ENCODE results near the gene C1orf105.
"Not testable (repeated sequence)": the region's sequence is repeated elsewhere in the genome, so short reads cannot be mapped to it uniquely, and the experiment has no call there.

C1orf105 gene

DNA sequence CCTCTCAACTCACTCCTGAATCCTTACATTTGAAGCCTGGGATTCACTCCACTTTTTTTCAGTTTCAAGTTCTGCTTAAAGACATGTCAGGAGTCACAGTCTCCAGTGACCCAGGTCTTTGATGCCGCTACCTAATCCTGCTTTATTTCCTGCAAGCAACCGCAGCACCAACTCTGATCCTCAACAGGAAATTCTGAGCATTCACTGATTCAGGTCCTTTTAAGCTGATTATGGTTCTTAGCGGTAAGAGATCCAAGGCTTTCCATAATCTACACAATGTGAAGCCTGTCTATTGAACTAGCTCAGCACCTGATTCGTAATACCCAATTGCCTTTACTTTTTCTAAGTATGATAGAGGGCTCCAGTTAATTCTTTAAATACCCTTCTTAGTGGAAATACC is 67.1 kb downstream of the C1orf105 start:
- no peak for DNase-seq (ENCODE audit: low spot score)

GRCh38 chr1:172488393-172488792 is 67.9 kb downstream of the C1orf105 start:
- no peak for DNase-seq (ENCODE audit: low spot score)

DNA sequence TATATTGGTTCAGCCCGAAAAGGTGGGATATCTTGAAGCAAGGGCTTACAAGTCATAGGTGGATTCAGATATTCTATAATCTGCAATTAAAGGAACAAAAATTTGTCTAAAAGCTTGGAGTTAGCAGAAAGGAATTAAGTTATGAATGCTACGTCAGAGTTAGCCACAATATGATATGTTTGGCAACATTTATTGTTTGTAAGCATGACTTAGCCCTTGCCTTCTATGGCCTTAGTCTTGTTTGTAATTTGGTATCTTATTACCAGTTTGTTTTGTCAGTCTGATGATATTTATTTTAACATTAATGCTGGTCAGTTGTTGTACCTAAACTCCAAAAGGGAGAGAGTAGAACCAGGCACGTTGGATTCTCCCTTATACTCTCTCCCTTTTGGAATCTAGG is 69.4 kb downstream of the C1orf105 start:
- DNase-seq (ENCODE audit: low spot score), result no peak

DNA sequence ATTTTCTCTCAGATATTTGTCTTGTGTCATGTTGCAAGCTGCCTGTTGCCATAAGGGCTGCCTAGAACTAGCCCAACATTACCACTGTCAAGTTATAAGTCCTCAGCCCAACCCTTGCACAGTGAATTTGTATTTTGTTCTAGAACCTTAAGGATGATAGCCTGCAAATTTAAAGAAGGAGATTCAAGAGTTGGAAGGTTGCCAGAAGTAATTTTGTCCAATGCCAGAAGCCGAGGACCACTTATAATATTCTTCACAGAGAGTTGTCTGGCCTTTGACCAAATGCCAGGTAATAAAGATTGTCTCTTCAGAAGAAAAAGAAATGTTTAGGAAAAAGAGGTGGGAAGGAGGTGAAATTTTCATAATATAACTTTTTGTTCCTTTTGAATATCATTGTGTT is 71.9 kb downstream of the C1orf105 start:
- no peak for DNase-seq (ENCODE audit: low spot score)

DNA sequence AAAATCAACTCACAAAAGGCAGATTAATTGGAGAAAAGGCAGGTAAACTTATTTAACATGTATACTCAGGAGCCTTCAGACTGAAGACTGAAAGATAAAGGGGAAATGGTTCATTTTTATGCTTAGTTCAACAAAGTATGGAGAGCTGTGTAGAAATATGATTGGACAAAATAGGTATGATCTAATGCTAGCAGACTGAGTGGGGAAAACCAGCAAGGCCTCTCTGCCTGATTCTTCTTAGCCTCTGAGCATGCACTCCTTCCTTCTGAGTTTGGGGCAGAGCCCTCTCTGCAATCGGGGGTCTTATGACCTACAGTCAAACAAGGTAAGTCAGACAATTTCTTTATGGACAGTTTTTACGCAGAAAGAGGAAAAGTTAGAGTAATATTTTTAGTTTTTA is 73.7 kb downstream of the C1orf105 start:
- DNase-seq (ENCODE audit: low spot score), result no peak

DNA sequence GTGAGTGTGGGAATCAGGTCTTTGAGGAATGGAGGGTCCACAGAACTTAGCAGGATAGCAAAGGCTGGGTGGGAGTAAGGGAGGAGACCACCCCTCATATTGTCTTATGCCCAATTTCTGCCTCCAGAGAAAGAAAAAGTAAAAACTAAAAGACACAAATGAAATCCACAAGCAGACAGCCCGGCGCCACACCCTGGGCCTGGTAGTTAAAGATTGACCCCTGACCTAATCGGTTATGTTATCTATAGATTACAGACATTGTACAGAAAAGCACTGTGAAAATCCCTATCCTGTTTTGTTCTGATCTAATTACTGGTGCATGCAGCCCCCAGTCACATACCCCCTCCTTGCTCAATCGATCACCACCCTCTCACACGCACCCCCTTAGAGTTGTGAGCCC is 75.6 kb downstream of the C1orf105 start:
- not testable (repeated sequence) for DNase-seq (ENCODE audit: low spot score)

DNA sequence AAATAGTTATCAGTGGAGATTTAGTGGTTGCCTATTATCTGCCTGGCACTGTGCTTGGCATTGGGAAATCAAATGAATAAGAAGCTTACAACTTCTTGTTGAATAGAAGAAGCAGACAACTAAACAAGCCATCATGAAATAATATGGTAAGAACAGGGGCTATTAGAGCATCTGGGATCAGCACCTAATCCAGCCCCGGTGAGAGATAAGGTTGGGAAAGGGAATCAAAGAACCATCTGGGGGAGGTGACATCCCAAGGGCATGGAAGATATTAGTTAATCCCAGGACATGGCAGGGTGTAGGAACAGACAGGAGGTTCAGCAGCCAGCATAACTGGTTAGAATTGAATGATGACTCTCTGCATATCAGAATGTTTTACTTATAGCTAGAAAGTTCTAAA is 76.2 kb downstream of the C1orf105 start:
- no peak for DNase-seq (ENCODE audit: low spot score)

DNA sequence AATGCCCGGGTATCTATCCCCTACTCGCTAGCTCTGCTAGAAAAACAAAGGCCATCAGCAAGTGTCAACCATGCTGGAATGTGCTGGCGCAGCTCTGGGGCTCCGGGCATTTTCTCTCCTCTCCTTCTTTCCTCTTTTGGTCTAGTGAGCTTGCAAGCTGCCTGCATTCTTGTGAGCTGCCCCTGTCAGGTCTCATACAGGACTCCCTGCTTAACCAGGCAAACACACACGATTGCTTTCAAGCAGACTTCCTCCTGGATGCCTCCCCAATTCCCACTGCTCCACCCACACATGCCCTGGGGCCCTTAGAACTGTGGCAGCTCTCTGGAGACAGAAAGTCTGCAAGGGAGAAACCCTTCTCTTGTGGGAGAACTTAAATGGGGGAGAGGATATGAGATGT is 76.7 kb downstream of the C1orf105 start:
- no peak for DNase-seq (ENCODE audit: low spot score)

- DNase-seq (ENCODE audit: low spot score), result no peak
These were observed 78.4 kb downstream of the C1orf105 start for GRCh38 chr1:172498857-172499256.

- no peak for DNase-seq (ENCODE audit: low spot score)
These were observed 79.2 kb downstream of the C1orf105 start for GRCh38 chr1:172499636-172500141.

GRCh38 chr1:172500207-172500606 is 79.7 kb downstream of the C1orf105 start:
- no peak for DNase-seq (ENCODE audit: low spot score)

DNA sequence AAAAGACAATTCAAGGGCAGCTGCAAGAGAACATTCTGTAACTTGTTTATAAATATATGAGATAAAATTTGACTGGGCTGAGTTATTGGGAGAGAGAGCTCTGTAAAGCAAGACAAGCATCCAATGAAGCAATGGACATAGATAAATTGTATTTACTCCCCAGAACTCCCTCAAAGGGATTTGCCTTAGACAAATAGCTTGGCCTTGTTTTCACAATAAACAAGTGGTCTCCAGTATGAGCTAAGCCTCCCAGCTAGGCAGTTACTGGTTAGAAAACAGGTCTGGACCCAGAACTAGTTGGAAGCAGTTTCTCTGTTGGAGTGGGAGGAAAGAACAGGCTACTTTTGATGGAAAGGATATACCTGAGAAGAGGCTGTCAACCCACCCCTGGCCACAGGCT is 87.3 kb downstream of the C1orf105 start:
- DNase-seq (ENCODE audit: low spot score), result no peak

GRCh38 chr1:172510479-172510878 is 90.0 kb downstream of the C1orf105 start:
- no peak for DNase-seq (ENCODE audit: low spot score)

DNA sequence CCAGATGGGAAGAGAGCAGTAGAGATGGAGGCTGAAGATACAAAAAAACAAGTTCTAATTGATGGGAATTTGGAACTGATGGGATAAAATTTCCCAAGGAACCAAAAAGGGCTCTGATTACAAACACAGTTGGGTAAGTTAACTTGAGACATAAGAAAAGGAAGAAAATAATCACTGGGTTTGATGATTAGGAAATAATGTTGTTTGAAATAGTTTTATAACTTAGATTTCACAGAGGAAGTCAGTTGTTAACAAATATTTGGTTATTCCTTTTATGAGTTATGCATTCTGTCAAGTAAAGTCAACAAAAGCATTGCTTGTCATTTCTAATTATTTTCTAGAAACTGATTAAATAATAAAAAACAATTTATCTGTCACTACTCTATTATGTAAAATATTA is 92.1 kb downstream of the C1orf105 start:
- no peak for DNase-seq (ENCODE audit: low spot score)

- no peak for DNase-seq (ENCODE audit: low spot score)
These were observed 93.0 kb downstream of the C1orf105 start for GRCh38 chr1:172513479-172513878.

DNA sequence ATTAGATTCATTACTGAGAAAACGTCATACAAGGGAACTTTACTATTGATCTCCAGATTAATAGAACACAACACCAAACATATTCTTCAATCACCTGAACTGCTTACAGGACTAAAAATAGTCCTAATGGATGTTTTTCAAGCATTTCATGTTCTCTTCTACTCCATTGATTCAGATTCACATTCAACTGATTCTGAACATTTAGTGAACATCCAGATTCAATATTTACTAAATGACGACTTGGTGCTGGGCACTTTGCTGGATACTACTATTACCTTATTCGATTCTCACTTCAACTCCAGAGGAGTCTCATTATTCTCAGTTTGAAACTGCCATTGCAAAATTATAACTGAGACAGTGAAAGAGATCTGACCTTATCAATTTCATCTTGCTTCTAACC is 93.6 kb downstream of the C1orf105 start:
- DNase-seq (ENCODE audit: low spot score), result no peak

- DNase-seq (ENCODE audit: low spot score), result no peak
These were observed 95.0 kb downstream of the C1orf105 start for GRCh38 chr1:172515436-172515835.

DNA sequence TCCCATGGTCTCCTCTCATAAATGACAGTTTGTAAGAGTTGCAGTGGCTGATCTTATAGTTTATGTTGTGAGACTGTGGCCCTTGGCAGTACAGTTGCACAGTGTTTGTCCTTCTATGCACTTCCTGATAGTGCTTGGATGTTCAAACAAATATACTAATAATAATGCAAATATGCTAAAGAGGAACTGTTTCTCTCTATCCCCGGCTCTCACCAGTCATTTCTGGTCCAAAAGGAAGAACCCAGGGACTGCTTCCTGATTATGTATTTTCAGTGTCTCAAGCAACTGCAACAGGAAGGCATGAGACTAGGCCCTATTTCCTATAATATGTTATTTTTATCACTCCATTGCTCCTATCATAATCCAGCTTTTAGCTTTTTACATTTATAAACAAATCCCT is 95.4 kb downstream of the C1orf105 start:
- no peak for DNase-seq (ENCODE audit: low spot score)

- no peak for DNase-seq (ENCODE audit: low spot score)
These were observed 96.6 kb downstream of the C1orf105 start for GRCh38 chr1:172517081-172517480.

- DNase-seq (ENCODE audit: low spot score), result no peak
These were observed 97.1 kb downstream of the C1orf105 start for GRCh38 chr1:172517545-172517944.

Measured in Ammon's horn (tissue), 1 donor.